Globus pallidus (tissue), 1 donor: ENCODE results near the gene TRAPPC2.
"Not testable (repeated sequence)": the region's sequence is repeated elsewhere in the genome, so short reads cannot be mapped to it uniquely, and the experiment has no call there.

Experiments used
- DNase-seq: peaks from one replicate; pipeline ENCODE4 v3.0.0-alpha.2; 2015; ENCODE audit warnings: low spot score

Gene TRAPPC2

DNA sequence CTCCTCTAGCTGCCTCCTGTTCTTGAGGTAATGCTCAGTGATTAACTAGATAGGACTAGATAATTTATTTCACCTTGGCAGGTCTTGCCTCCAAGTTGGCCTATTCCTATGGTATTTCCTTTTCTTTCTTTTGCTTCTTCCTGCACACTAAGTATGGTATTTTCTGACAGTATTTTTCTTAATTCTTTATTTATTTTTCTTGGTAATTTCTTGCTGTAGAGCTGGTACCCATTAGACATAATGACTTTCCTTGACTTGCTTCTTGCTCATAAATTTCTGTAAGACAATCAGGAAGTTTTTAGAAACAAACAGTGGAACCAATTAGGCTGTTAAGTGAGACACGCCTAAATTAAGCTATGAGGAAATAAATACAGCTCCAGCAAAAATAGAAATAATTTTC, 36.0 kb downstream of the TRAPPC2 start:
- DNase-seq, result no peak

DNA sequence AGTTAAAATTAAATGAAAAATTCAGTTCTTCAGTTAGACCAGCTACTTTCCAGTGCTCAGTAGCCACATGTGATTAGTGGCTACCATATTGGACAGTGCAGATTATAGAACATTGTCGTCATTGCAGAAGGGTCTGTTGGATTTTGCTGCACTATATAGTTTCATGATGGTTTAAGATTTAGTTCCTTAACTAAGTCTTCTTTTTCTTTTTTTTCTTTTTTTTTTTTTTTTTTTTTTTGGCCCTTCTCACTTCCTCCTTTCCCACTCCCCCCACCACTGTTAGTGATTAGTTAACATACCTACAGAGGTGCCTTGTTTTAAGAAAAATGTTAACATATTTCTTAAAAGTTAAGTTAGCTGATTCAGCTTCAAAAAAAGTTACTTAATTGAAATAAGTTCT, 36.4 kb downstream of the TRAPPC2 start:
- no peak for DNase-seq

DNA sequence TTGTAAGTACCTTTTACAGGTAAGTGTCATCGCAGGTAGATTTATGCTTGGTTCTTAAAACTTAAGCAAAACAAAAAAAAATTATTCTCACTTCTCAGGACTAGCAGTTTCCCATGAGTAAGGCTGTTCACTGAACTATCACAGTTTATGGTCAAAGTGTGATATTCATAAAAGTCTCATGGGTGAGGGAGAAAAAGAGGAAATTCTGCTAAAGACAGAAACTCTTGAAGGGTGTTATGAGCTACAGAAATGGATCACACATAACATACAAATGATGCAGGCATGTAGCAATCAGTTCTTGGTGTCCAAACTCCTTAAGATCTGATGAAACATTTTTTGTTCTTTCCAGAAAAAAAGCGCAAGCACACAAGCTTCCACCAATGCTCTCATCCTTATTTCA, 37.0 kb downstream of the TRAPPC2 start:
- DNase-seq, result no peak

DNA sequence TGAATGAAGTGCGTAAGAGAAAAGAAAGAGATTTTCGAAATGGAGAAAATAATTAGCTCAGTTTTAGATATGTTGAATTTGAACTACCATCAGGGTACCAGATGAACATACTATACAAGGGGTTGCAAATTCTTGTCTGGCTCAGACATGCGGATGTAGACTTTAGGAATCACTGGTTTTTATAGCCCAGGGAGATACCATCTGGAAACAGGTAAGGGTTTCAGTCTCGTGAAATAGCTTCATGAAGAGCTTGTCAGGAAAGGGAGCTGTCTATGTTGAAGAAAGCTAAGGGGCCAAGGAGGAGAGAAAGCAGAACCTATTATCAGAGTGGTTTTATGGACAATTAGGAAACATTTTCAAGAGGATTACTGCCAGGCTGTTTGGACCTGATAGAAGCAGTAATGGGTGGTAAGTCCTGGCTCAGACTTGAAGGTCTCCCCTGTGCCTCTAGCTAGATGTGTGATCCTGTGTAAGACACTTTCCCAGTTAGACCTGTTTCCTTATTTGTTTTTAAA, 38.8 kb downstream of the TRAPPC2 start:
- no peak for DNase-seq

DNA sequence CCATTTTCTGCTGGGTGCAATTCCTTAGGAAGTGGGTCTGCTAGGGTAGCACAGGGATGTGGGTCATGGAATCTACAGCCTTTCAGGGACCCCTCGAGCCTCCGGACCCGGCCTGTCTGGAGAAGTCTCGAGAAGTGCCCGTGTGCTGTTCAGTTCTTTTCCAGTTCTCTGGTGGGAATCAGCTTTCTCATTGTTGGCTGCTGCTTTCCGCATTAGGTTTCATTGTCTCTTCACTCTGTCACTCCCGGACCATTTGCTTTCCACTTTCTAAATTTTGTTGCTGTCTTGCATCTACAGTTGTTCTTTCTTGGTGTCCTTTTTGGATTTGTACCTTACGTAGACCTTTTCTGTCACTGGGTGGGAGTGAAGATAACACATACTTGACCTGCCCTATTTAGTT, 39.4 kb downstream of the TRAPPC2 start:
- DNase-seq, result no peak

DNA sequence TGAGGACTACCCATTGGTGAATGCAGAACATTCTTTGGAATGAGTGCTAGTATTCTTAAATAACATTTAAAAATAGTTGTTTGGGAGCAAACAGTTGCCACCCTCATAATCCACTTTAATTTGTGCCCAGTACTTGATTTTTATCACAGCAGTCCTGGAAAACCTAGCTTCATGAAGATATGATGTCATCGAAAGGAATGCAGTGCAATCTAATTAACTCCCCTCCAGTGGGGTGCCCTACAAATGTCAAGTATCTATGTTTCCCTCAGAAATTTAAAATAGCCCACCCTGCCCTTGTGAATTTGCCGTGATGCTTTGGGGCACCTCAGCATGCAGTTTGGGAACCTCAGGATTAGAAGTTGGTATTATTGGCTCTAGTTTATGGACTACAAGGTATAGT, 40.1 kb downstream of the TRAPPC2 start:
- no peak for DNase-seq

DNA sequence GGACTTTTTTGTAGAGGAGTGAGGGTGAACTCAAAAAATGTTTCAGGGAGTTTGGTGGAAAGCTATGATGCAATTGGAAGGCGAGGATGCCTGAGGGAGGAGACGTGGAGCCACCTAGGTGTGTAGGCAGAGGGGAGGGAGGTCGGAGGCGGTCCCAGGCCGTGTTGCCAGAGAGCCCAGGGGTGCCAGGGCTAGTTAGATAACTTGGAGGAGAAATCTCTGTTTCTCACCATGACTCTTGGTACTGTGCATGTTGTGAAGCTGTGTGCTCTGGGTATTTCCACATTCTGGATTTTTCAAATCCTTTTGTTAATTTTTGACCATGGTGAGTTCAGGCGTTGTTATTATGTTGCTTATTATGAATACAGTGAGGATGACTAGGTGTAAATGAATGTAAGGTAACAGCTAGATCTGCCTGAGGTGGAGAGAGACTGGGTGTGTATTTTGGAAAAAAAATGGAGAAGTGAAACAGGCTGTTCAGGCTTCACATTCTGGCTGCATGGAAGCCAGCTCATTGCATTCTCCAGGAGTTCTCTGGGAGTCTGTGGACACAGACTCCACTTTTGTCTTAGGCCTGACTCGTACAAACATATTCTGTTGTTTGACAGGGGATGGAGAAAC, 41.0 kb downstream of the TRAPPC2 start:
- DNase-seq, result peak; percentile 44

DNA sequence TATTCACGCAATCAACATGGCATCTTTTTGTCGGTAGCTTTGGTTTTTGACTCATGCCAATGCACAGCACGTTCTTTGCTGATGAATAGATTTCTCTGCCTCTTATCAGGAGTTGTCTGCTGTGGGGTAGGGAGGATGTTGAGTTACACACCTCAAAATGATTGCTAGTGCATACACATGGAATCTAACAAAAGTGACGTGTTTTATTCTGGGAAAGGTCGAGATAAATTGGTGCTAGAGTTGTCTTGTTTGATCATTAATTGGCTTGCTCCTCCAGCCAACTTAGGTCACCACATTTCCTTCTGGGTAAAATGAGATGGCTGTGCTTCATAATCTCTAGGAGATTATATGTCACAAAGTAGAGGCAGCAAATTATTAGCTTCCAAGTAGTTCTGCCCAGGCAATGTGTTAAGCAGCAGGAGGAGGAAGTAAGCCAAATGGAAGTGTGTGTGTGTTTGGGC, 41.6 kb downstream of the TRAPPC2 start:
- no peak for DNase-seq

DNA sequence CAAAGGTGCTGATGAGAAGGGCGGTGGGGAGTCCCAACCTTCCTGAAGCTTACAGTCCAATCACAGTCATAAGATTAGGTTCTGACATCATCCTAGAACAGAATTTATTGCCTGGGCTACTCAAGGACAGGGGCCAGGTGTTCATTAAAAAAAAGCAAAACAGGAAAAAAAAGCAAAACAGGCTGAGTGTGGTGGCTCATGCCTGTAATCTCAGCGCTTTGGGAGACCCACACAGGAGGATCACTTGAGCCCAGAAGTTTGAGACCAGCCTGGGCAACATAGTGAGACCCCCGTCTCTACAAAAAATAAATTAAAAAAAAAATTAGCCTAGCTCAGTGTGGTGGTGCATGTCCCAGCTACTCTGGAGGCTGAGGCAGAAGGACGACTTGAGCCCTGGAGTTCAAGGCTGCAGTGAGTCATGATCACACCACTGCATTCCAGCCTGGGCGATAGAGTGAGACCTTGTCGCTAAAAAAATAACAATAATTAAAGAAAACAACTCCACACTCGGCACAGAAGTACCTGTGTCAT, 42.5 kb downstream of the TRAPPC2 start:
- no peak for DNase-seq

DNA sequence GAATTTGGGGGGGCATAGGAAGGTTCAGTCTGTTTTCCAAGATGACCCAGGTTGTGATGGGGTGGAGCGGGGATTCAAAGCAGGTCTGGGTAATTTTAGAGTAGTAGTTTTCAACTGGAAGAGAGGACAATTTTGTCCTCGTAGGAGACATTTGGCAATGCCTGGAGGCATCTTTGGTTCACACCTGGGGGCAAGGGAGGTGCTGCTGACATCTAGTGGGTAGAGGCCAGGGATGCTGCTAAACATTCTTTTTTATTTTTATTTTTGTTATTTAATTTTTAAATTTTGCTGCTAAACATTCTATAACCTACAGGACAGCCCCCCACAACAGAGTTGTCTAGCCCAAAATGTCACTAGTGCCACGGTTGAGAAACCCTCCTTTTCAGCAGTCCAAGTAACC, 43.6 kb downstream of the TRAPPC2 start:
- no peak for DNase-seq

DNA sequence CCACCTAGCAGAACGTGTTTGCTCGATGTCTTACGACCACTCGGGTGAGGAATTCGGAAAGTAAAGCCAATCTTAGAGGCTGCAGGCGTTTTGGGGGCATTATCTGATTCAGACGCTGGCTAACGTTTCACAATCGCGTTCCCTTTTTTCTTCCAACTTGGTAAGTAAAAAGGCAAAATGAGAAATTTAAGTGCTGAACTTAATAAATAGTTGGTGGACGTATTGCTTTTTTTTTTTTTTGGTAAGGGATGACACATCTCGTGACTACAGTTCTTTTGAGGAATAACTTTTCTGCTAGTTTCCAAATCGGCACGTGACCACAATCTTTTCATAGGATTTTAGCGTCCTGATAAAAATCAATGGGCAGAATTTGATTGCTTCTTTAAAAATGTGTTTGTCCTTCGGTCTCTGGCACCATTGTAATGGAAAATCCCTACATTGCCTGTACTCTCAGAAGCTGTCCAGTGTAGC, 44.6 kb downstream of the TRAPPC2 start:
- DNase-seq, result peak; percentile 39

DNA sequence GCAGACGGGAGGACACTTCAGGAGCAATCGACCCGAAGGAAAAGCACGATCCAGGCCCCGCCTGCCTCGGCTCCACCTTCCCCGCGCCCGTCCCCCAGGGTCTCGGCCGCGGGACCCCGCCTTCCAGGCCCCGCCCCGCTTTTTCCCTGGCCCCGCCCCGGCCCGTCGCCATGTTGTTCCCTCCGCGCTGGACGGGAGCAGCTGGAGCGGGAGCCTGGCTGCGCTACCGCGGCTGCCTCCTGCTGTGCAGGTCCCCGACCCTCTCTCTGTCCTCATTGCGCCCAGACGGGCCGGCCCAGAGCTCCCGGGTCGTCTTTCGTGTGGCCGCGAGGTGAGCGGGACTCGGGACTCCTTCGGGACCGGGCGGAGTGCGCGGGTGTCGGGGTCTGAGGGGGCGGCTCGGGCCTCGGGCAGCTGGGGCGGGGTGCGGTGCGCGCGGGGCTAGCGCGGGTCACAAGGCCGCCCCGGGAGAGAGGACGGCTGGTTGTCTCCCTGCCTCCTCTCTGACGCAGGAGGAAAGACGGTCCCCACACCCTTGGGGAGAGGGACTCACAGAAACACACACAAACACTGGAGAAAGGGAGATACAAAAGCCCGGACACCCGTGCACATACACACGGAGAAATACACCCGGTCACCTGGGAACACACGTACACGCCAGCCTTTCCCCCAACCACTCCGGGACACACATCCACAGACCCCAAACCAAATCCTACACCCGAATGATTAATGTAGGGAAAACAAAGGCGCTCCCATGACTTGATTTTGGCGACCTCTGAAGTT, 45.3 kb downstream of the TRAPPC2 start, which contains the start of gene RAB9A:
TSS of gene RAB9A (plus strand) at position 171 of the 783 bp plus-strand sequence. CDS start 19,619 bp downstream, outside the sequence.
- peak; percentile 74 for DNase-seq

DNA sequence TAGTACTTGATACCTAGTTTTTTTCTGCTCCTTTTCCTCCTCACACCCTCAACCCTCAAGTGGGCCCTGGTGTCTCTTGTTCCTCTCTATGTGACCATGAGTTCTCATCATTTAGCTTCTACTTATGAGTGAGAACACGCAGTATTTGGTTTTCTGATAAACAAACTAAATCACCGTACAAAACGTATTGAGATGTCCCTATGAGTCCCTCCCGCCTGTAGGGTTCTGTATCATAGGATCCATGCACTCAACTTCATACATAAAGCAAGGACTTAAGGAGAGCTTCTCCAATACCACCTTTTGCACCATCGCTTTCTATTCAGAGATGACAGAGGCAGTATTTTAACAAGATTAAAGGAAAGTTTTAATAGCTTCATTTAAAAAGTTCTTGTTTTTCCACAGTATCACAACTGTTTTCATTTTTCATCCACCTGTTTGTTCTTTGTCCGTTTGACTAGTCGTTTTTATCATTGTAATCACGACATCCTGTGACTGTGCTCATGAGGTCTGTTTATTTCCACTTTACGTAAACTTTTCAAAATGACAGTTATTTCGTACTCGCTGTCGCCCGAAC, 45.9 kb downstream of the TRAPPC2 start:
- no peak for DNase-seq

DNA sequence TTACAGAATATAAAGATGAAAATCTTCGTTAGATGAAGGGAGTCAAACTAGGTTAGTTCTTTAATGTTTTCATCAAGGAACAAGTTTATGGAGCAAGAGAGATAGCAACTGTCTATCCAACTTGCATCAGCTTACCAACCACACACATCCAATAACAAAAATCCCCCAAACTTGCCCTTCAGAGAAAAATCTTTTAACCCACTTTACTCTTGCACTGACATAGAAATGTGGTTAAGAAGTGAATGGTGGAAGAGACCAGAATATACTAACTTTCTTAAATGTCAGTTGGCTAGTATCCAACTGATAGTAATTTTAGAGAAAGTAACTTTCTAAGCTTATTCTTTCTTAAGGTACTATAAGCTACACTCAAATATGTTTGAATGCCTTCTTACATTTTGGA, 47.2 kb downstream of the TRAPPC2 start:
- no peak for DNase-seq

DNA sequence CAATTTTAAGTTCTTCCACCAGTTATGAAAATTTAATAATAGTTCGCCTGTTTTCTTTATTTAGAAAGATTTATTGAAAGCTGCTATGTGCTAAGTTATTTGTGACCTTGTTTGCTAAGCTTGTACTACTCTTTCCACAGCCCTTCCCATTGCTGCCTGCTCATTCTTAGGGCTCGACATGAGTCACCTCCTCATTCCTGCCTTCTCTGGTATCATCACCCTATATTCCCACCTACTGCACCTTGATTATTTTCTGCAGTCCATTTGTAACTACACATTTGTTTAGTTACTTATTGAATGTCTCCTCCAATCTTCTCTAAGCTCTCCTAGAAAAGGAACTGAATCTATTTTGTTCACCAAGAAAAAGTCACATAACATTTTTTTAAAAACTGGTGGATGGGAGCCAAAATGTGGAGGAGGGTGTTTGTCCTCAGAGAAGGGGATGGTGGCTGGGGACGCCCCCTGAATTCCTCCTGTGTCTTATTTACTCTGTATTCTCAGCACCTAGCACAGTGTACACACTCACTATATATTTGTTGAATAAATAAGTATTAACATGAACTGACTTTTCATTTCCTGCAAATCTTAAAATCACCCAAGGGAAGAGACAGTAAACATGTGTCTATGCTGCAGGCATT, 49.2 kb downstream of the TRAPPC2 start:
- no peak for DNase-seq

DNA sequence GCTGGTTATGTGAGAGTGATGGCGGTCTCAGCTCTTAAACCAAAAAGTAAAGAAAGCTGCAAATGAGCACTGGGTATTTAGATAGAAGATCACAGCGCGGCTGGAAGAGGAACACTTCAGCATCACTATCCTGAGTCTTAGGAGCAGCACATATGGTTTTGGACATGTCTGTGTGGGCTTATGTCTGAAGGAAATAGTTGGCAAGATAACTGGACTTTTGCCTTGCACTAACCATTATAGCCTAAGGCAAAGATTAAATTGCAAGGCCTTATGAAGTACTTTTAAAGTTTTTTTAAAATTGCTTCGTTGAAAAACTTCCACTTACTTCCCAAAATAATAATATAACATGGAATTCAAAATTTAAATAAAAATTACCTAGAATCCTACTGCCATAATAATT, 50.1 kb downstream of the TRAPPC2 start:
- no peak for DNase-seq

DNA sequence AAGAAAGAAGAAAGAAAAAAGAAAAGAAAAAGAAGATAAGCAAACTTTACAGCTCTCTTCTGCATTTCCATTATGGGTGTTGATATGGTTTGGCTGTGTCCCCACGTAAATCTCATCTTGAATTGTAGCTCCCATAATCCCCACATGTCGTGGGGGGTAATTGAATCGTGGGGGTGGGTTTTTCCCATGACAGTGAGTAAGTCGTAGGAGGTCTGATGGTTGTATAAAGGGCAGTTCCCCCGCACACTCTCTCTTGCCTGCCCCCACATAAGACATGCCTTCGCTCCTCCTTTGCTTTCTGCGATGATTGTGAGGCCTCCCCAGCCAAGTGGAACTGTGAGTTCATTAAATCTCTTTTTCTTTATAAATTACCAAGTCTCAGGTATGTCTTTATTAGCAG, 52.8 kb downstream of the TRAPPC2 start:
- no peak for DNase-seq

DNA sequence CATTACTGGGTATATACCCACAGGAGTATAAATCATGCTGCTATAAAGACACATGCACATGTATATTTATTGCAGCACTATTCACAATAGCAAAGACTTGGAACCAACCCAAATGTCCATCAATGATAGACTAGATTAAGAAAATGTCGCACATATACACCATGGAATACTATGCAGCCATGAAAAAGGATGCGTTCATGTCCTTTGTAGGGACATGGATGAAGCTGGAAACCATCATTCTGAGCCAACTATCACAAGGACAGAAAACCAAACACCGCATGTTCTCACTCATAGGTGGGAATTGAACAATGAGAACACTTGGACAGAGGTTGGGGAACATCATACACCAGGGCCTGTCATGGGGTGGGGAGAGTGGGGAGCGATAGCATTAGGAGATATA, 54.7 kb downstream of the TRAPPC2 start:
- DNase-seq, result not testable (repeated sequence)

DNA sequence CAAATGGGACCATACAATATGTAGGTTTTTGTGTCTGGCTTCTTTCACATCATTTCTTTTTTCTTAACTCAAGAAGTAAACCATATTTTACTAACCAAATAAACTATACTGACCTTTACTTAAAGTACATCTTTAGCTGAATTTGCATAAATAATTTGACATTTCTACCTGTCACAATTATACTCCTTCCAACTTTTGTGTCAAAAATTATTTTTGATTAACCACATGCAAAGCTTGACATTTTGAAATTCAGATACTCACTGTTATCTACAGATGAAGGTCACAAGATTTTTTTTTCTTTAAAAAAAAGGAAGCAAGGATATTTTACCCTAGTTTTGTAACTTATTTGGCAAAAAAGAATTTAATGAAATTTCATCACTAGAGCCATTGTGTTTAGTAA, 57.5 kb downstream of the TRAPPC2 start:
- no peak for DNase-seq

DNA sequence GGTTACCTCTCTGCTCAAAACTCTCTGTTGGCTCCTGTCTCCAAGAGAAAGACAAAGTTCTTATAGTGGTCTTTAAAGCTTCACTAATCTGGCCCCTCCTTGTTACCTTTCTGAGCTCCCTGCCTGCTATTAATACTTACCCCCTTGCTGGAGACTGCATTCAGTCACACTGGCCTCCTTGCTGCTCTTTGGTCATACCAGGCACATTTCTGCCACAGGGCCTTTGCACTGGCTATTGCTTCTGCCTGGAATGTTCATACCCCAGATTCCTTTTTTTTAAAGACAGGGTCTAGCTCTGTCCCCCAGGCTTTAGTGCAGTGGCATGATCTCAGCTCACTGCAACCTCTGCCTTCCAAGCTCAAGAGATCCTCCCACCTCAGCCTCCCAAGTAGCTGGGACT, 61.4 kb downstream of the TRAPPC2 start:
- no peak for DNase-seq

DNA sequence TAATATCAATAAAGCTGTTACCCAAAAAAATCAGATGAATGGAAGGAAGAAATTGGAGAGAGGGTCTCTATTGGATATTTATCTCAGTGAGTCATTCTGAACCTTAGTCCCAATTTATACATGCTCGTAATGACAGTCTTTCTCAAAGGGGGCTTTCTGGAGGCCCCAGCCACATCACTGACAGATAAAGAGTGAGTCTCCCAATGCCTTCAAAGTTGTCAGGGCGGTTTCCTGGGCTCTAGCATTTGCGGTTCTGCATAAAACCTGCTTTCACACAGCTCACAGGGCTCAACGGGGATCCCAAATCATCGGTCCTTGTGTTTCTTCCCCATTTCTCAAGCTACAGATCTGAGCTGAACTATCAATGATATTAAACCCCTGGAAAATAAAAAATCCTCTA, 64.2 kb downstream of the TRAPPC2 start:
- DNase-seq, result no peak

DNA sequence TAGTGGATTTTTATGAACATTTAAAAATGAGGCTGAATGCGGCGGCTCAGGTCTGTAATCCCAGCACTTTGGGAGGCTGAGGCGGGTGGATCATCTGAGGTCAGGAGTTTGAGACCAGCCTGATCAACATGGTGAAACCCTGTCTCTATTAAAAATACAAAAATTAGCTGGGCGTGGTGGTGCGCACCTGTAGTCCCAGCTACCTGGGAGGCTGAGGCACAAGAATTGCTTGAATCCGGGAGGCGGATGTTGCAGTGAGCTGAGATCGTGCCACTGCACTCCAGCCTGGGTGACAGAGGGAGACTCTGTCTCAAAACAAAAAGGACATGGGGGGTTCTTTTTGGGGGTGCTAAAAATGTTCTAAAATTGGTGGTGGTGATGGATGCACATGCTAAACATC, 64.7 kb downstream of the TRAPPC2 start:
- DNase-seq, result not testable (repeated sequence)
